AG09309 (cell line): ENCODE measurements around the gene TOPAZ1.

ENCODE experiments used
- DNase-seq: peaks from one replicate; pipeline ENCODE4 v3.0.0-alpha.2; 2010; ENCODE audit warnings: low read depth
- H3K4me3 ChIP-seq: 2 replicates; pipeline ENCODE4 v1.5.1; 2011; ENCODE audit warnings: mild to moderate bottlenecking, low read depth, low read length, moderate library complexity; ENCODE audit not compliant: control insufficient read depth
- CTCF ChIP-seq: IDR thresholded peaks from 2 replicates; pipeline ENCODE4 v1.5.1; 2011; ENCODE audit warnings: mild to moderate bottlenecking, low read depth, low read length, inconsistent platforms; ENCODE audit not compliant: insufficient read depth, control insufficient read depth; ENCODE audit errors: missing control alignments

The TOPAZ1 gene

GRCh38 chr3:44238889-44239288 lies 2.8 kb upstream of the TOPAZ1 start:
- no peak for TF ChIP-seq CTCF
- H3K4me3 ChIP-seq, result no peak overlapping the region
- no peak for DNase-seq

- no peak for DNase-seq
- TF ChIP-seq CTCF, result no peak
- H3K4me3 ChIP-seq, result no peak overlapping the region
These were observed 1.6 kb upstream of the TOPAZ1 start for GRCh38 chr3:44240061-44240460.

- no peak overlapping the region for H3K4me3 ChIP-seq
- TF ChIP-seq CTCF, result no peak
- DNase-seq, result no peak
These were observed 1.0 kb downstream of the TOPAZ1 start for GRCh38 chr3:44242721-44243120.

GRCh38 chr3:44248152-44248551 lies 6.5 kb downstream of the TOPAZ1 start:
- DNase-seq, result no peak
- H3K4me3 ChIP-seq, result no peak overlapping the region
- TF ChIP-seq CTCF, result no peak

- no peak for DNase-seq
- TF ChIP-seq CTCF, result no peak
- H3K4me3 ChIP-seq, result no peak overlapping the region
These were observed 10.8 kb downstream of the TOPAZ1 start for GRCh38 chr3:44252332-44252959.

GRCh38 chr3:44259404-44259803 lies 17.7 kb downstream of the TOPAZ1 start:
- no peak for DNase-seq
- no peak overlapping the region for H3K4me3 ChIP-seq
- TF ChIP-seq CTCF, result no peak

GRCh38 chr3:44264146-44264545 lies 22.5 kb downstream of the TOPAZ1 start:
- H3K4me3 ChIP-seq, result no peak overlapping the region
- DNase-seq, result no peak
- TF ChIP-seq CTCF, result no peak
